Spleen (tissue), 7 donors: ENCODE measurements around the gene SF3A1.

Experiments used
- CTCF ChIP-seq, 11 experiments: fragments of 200-600 bp in 7 of 11; fragments of 450-650 bp in 4 of 11; sonication (generic) in 4 of 11; IDR thresholded peaks in 8 of 11; conservative IDR thresholded peaks in 3 of 11; 1 replicate in 7 of 11; 2 replicates in 4 of 11; pipeline versions ENCODE4 v1.4.0 to v1.8.0; 2016 to 2021; ENCODE audit warnings: antibody characterized with exemption in 11 of 11, inconsistent platforms in 4 of 11, mild to moderate bottlenecking in 1 of 11
- POLR2A ChIP-seq, 3 donors: fragments of 450-650 bp; IDR thresholded peaks; one replicate each; pipeline ENCODE4 v1.5.1; 2017; ENCODE audit warnings: antibody characterized with exemption in 3 of 3, mild to moderate bottlenecking in 1 of 3
- POLR2AphosphoS5 ChIP-seq, 3 donors: sonication (generic); formaldehyde crosslinking; IDR thresholded peaks; one replicate each; pipeline ENCODE4 v1.5.1; 2017; ENCODE audit warnings: antibody characterized with exemption in 3 of 3
- donor health status: DM: no; HTN: no; CAD: no; lungs with moderate emphysema.
- donor health status: DM: no; HTN: no; CAD: no.
- donor health status: DM: no; HTN: no; CAD: no.

GRCh38 chr22:30356449-30357235, at the start of gene SF3A1, which contains the start of gene CCDC157:
- peak in 3 of 11 experiments; percentile 21 to 35 (median 22) for TF ChIP-seq CTCF (IDR thresholded peaks at IDR 0.05 in 8 of 11, conservative IDR thresholded peaks at IDR 0.05 in 3 of 11)
- TF ChIP-seq POLR2AphosphoS5 (IDR thresholded peaks at IDR 0.05): peak; percentile 98 to 99 (median 98)
- peak; percentile 58 to 76 (median 64) for TF ChIP-seq POLR2A (IDR thresholded peaks at IDR 0.05)
